Breast epithelium (tissue), 3 donors: ENCODE data around the gene GPR137B.

ENCODE experiments used
- CTCF ChIP-seq, 3 donors: fragments of 450-650 bp; IDR thresholded peaks; one replicate each; pipeline ENCODE4 v1.5.1; 2016 to 2017; ENCODE audit warnings: antibody characterized with exemption in 3 of 3, mild to moderate bottlenecking in 3 of 3, moderate library complexity in 3 of 3
- POLR2A ChIP-seq: fragments of 450-650 bp; IDR thresholded peaks from one replicate; pipeline ENCODE4 v1.6.1; 2016; ENCODE audit warnings: antibody characterized with exemption, mild to moderate bottlenecking, moderate library complexity
- POLR2AphosphoS5 ChIP-seq, 3 donors: sonication (generic); formaldehyde crosslinking; IDR thresholded peaks; one replicate each; pipeline ENCODE4 v1.6.1; 2017; ENCODE audit warnings: antibody characterized with exemption in 3 of 3

DNA sequence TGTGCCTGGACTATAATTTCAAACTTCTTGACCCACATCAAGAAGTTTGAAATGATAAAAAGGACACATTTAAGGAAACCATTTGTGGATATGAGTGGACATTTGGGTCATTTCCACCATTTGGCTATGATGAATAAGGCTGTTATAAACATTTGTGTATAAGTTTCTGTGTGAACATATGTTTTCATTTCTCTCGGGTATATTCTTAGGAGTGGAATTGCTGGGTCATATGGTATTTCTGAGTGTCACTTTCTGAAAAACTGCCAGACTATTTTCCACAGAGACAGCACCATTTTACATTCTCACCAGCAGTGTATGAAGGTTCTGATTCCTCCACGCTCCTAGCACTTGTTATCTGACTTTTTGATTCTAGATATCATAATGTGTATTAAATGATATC, 50.8 kb downstream of the GPR137B start:
- TF ChIP-seq CTCF (IDR thresholded peaks at IDR 0.05), result no peak
- TF ChIP-seq POLR2A, result no peak
- no peak for TF ChIP-seq POLR2AphosphoS5 (IDR thresholded peaks at IDR 0.05)
